Liver (tissue), 10 donors: Measurements from ENCODE around the gene ZNF829. TPM values are rescaled to one million over a fixed set of nuclear protein-coding genes. Genes with fewer than 3 reads are reported as not detected.

ENCODE experiments used
- DNase-seq: peaks from one replicate; pipeline ENCODE4 v3.0.0-alpha.2; 2017; ENCODE audit warnings: low spot score
- H3K27ac ChIP-seq, 2 donors: one replicate each; pipeline ENCODE4 v1.7.0; 2013; ENCODE audit warnings: inconsistent platforms in 2 of 2, low read length in 2 of 2, control low read depth in 1 of 2, low read depth in 1 of 2, mild to moderate bottlenecking in 1 of 2
- H3K27me3 ChIP-seq, 4 donors: one replicate each; pipeline versions ENCODE4 v1.6.1 to v1.7.0; 2013; ENCODE audit warnings: low read length in 3 of 4, inconsistent platforms in 1 of 4, mild to moderate bottlenecking in 1 of 4, moderate library complexity in 1 of 4; ENCODE audit not compliant: control insufficient read depth in 4 of 4, insufficient read depth in 4 of 4
- H3K36me3 ChIP-seq, 4 donors: one replicate each; pipeline versions ENCODE4 v1.6.1 to v1.7.0; 2013; ENCODE audit warnings: low read length in 3 of 4, mild to moderate bottlenecking in 3 of 4, low read depth in 1 of 4, moderate library complexity in 1 of 4; ENCODE audit not compliant: control insufficient read depth in 4 of 4, insufficient read depth in 3 of 4
- H3K4me1 ChIP-seq, 4 donors: one replicate each; pipeline versions ENCODE4 v1.6.1 to v1.7.0; 2013; ENCODE audit warnings: low read length in 3 of 4, mild to moderate bottlenecking in 3 of 4, moderate library complexity in 1 of 4; ENCODE audit not compliant: control insufficient read depth in 4 of 4, insufficient read depth in 4 of 4
- H3K4me3 ChIP-seq, 3 donors: one replicate each; pipeline versions ENCODE4 v1.6.1 to v1.7.0; 2013; ENCODE audit warnings: low read length in 3 of 3, control low read depth in 1 of 3, low read depth in 1 of 3, mild to moderate bottlenecking in 1 of 3
- H3K9ac ChIP-seq, 2 donors: one replicate each; pipeline ENCODE4 v1.7.0; 2013; ENCODE audit warnings: low read length in 2 of 2, mild to moderate bottlenecking in 2 of 2, moderate library complexity in 2 of 2, control low read depth in 1 of 2, low read depth in 1 of 2
- H3K9me3 ChIP-seq, 4 donors: one replicate each; pipeline versions ENCODE4 v1.6.1 to v1.7.0; 2013; ENCODE audit warnings: low read length in 3 of 4; ENCODE audit not compliant: control insufficient read depth in 4 of 4
- CTCF ChIP-seq: fragments of 150-350 bp; IDR thresholded peaks from 2 replicates; pipeline ENCODE4 v1.5.1; 2017; ENCODE audit warnings: improper control_type of control experiment, low read depth, low read length; ENCODE audit not compliant: missing input control
- FOXA1 ChIP-seq: IDR thresholded peaks from 2 replicates; pipeline ENCODE4 v1.6.1; 2016; ENCODE audit warnings: antibody characterized with exemption
- HNF4A ChIP-seq, 2 donors: conservative IDR thresholded peaks; 2 replicates each; pipeline ENCODE4 v1.6.1; 2016; ENCODE audit warnings: antibody characterized with exemption in 2 of 2, mild to moderate bottlenecking in 2 of 2
- JUND ChIP-seq, 2 donors: IDR thresholded peaks; 2 replicates each; pipeline ENCODE4 v1.6.1; 2016; ENCODE audit warnings: antibody characterized with exemption in 2 of 2
- NR2F2 ChIP-seq: IDR thresholded peaks from 2 replicates; pipeline ENCODE4 v1.6.1; 2016; ENCODE audit warnings: antibody characterized with exemption
- REST ChIP-seq: IDR thresholded peaks from 2 replicates; pipeline ENCODE4 v1.6.1; 2016; ENCODE audit warnings: antibody characterized with exemption, mild to moderate bottlenecking
- RXRA ChIP-seq, 2 donors: IDR thresholded peaks; 2 replicates each; pipeline ENCODE4 v1.6.1; 2017 to 2018; ENCODE audit warnings: antibody characterized with exemption in 2 of 2, mild to moderate bottlenecking in 1 of 2
- YY1 ChIP-seq: IDR thresholded peaks from 2 replicates; pipeline ENCODE4 v1.6.1; 2016; ENCODE audit warnings: antibody characterized with exemption, mild to moderate bottlenecking
- WGBS: extraction: QIAGEN DNeasy Blood & Tissue Kit; methylation state at CpG from one replicate; pipeline ENCODE4 v1.1.7; 2013; 5-methylcytosine and 5-hydroxymethylcytosine counted together
- polyA plus RNA-seq, 2 donors: library from polyadenylated mRNA; stranded (reverse) in 1 of 2; unstranded in 1 of 2; fragments of 200-250 nt in 1 of 2; fragments of >200 nt in 1 of 2; fragmentation: Nextera tagmentation in 1 of 2; extraction: Ambion mirVana in 1 of 2; gene quantifications; one replicate each; pipeline versions ENCODE4 v1.2.1 to v1.2.3, GENCODE V29; 2013 to 2015
- small RNA-seq: library from RNA; depleted of rRNA; stranded (forward); fragments of <200 nt; gene quantifications from one replicate; pipeline ENCODE3, GENCODE V24; 2014
- total RNA-seq, 2 donors: library from RNA; depleted of rRNA; stranded (reverse); fragments of >200 nt; gene quantifications; one replicate each; pipeline ENCODE4 v1.2.3, GENCODE V29; 2014
- donor health status: healthy.
- donor health status: healthy.
- donor health status: healthy.
- donor health status: healthy.
- donor health status: healthy.

ZNF829 gene
- total and polyA plus RNA-seq, 4 donors, result 0.32 to 1.3 (median 0.75) TPM

- 76% methylated on average over 1 of the region's 1 CpG for WGBS
- no peak for TF ChIP-seq YY1
- TF ChIP-seq RXRA (IDR thresholded peaks at IDR 0.05), result no peak
- no peak for TF ChIP-seq HNF4A (conservative IDR thresholded peaks at IDR 0.05)
- no peak for TF ChIP-seq NR2F2
- no peak for TF ChIP-seq JUND (IDR thresholded peaks at IDR 0.05)
- TF ChIP-seq FOXA1, result no peak
These were observed 68.1 kb downstream of the ZNF829 start for GRCh38 chr19:36847968-36848367.

GRCh38 chr19:36838784-36839324 is 77.2 kb downstream of the ZNF829 start:
- Histone ChIP-seq H3K9me3 (peaks cover 15 to 36% (median 16%) of the 10 kb centered on the region in 4 donors), H3K9ac (peak overlapping the region; percentile 7 to 97), H3K27ac (peak overlapping the region; percentile 89 to 93), H3K4me1 (peaks cover 2 to 15% (median 8%) of the 10 kb centered on the region in 4 donors), H3K36me3 (peaks cover 0 to 16% (median 13%) of the 10 kb centered on the region in 4 donors), H3K4me3 (peak overlapping the region; percentile 77 to 97 (median 90)), H3K27me3 (no peaks in the 10 kb centered on the region)
- TF ChIP-seq REST (no peak), CTCF (no peak), YY1 (peak; percentile 18)
- DNase-seq, result no peak
- WGBS, result 15% methylated on average over 12 of the region's 12 CpGs

More at GRCh38 chr19:36847968-36848367, 68.1 kb downstream of the ZNF829 start:
- Histone ChIP-seq H3K36me3 (peaks cover 0 to 8% (median 5%) of the 10 kb centered on the region in 4 donors), H3K9me3 (peaks cover 3 to 20% (median 9%) of the 10 kb centered on the region in 4 donors), H3K27me3 (no peaks in the 10 kb centered on the region), H3K4me1 (peaks cover 0 to 14% (median 8%) of the 10 kb centered on the region in 4 donors), H3K4me3 (no peak overlapping the region), H3K9ac (no peak overlapping the region), H3K27ac (no peak overlapping the region)
- no peak for DNase-seq

Small RNAs within 50 kb of the gene (small RNA-seq; reads per million reads assigned to genes)
- gene RF00019, result not detected

Other genes starting within 250 kb of the ZNF829 start
- gene ZNF461, start 249.5 kb downstream of the ZNF829 start, total RNA-seq, result 1 to 10 TPM; 3.7 to 3.8 TPM
- gene ZNF461, start 249.5 kb downstream of the ZNF829 start, polyA plus RNA-seq, result 1 to 10 TPM in 1 of 2 donors, under 1 TPM in 1; 0.90 to 1.6 TPM
- gene ZNF567, start 228.7 kb downstream of the ZNF829 start, total RNA-seq, result 1 to 10 TPM; 3.5 to 4.3 TPM
- 1 to 10 TPM; 1.7 TPM for gene ZNF567, start 228.7 kb downstream of the ZNF829 start, polyA plus RNA-seq
- gene ZNF850, start 143.5 kb downstream of the ZNF829 start, total RNA-seq, result 1 to 10 TPM; 3.2 to 5.0 TPM
- gene ZNF850, start 143.5 kb downstream of the ZNF829 start, polyA plus RNA-seq, result under 1 TPM; 0.15 to 0.20 TPM
- 1 to 10 TPM; 5.3 to 5.5 TPM for gene ZNF790, start 77.9 kb downstream of the ZNF829 start, total RNA-seq
- 1 to 10 TPM; 2.8 to 3.1 TPM for gene ZNF790, start 77.9 kb downstream of the ZNF829 start, polyA plus RNA-seq
- gene ZNF345, start 65.4 kb downstream of the ZNF829 start, total RNA-seq, result 1 to 10 TPM; 2.3 to 4.7 TPM
- gene ZNF345, start 65.4 kb downstream of the ZNF829 start, polyA plus RNA-seq, result 1 to 10 TPM in 1 of 2 donors, under 1 TPM in 1; 0.67 to 1.9 TPM
- gene ZNF568, start within 50 bp of the ZNF829 start, total RNA-seq, result 1 to 10 TPM; 3.4 to 5.5 TPM
- gene ZNF568, start within 50 bp of the ZNF829 start, polyA plus RNA-seq, result 1 to 10 TPM; 1.4 to 2.2 TPM
- 1 to 10 TPM; 4.4 to 5.2 TPM for gene ZNF420, start 162.1 kb upstream of the ZNF829 start, total RNA-seq
- 1 to 10 TPM; 2.0 to 2.3 TPM for gene ZNF420, start 162.1 kb upstream of the ZNF829 start, polyA plus RNA-seq